Measurements from ENCODE around the gene SEC14L5. TPM values are rescaled to one million over a fixed set of nuclear protein-coding genes. Genes with fewer than 3 reads are reported as not detected.
"Not testable (repeated sequence)": the region's sequence is repeated elsewhere in the genome, so short reads cannot be mapped to it uniquely, and the experiment has no call there.

The SEC14L5 gene
- total RNA-seq, 1 experiment from 2014 or later: 0.02 TPM

GRCh38 chr16:5032748-5033167, 74.6 kb downstream of the SEC14L5 start:
- no peak for DNase-seq (ENCODE audit: extremely low read depth, low read depth)

DNA sequence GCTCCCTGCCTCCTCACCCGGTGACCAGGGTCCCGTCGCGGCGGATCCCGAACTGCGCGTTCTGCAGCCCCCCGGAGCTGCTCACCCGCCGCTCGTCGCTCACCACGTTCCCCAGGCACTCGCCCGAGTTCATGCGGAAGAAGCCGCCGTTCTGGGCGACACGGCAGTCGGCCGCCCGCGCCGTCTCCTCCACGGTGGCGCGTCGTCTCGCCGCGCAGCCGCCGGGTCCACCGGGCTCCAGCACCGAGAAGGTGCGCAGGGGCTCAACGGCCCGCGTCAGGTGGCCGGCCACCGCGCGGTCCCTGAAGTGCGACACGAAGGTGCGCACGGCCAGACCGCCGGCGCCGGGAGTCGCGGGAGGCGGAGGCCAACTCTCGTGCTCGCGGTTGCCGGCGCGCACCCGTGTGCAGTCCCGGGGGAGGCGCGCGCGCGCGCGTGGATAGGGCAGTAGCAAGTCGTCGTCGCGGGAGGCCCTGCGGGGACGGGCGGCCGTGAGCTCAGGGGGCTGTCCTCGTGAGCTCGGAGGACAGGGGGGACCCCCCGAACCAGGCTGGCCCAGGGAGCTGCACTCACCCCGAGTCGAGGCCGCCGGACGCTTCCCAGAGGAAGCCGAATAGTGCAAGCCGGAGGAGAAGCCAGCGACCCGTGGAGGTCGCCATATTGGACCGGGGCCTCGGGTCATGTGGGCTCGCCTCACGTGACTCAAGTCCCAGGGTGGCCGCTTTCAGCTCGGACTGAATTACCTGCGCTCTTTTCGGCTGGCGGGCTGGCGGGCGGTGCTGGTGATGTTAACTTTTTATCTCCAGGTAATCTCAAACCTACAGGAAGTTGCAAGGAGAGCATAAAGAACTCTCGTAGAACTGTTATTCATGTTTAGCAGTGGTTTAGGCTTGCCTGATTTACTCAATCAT, 75.4 kb downstream of the SEC14L5 start, which contains the start of gene NAGPA:
Gene NAGPA, minus strand, starts transcription at position 680 of the 911 bp plus-strand sequence. Its CDS starts 21 bp downstream, at position 659.
- peak; percentile 77 for DNase-seq (ENCODE audit: extremely low read depth, low read depth)

DNA sequence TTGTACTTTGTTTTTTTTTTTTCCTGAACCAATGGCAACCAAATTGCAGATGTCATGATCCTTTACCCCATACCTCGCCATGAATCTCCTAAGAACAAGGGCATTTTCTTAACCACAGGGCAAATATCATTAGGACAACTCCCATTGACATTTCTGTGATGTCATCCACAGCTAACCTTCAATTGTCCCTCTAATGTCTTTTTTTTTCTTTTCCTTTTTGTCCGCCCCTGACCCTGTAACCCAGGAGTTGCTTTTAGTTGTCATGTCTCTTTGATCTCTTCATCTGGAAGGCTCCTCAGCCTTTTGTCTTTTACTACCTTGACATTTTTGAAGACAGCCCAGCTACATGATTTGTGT, 76.0 kb downstream of the SEC14L5 start:
- DNase-seq (ENCODE audit: extremely low read depth, low read depth): no peak

GRCh38 chr16:5035909-5036227, 77.7 kb downstream of the SEC14L5 start:
- no peak for DNase-seq (ENCODE audit: extremely low read depth, low read depth)

- no peak for DNase-seq (ENCODE audit: extremely low read depth, low read depth)
These were observed 78.4 kb downstream of the SEC14L5 start for GRCh38 chr16:5036228-5037156.

DNA sequence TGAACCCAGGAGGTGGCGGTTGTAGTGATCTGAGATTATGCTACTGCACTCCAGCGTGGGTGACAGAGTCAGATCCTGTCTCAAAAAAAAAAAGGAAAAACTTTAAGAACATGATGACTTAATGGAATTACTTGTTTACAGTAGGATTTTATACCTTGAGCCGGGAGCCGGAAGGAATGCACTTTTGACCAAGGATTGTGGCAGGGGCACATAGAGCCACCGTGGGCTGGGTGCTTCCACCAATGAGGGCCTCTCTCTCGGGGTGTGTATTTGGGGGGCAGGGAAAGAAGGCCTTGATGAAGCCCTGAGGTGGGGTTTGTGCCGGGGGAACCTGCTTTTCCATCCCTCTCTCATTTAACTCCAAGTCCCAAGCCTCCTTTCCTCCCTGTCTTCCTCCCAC, 82.3 kb downstream of the SEC14L5 start:
- DNase-seq (ENCODE audit: extremely low read depth, low read depth): no peak

- DNase-seq (ENCODE audit: extremely low read depth, low read depth): no peak
These were observed 83.5 kb downstream of the SEC14L5 start for GRCh38 chr16:5041600-5042133.

DNA sequence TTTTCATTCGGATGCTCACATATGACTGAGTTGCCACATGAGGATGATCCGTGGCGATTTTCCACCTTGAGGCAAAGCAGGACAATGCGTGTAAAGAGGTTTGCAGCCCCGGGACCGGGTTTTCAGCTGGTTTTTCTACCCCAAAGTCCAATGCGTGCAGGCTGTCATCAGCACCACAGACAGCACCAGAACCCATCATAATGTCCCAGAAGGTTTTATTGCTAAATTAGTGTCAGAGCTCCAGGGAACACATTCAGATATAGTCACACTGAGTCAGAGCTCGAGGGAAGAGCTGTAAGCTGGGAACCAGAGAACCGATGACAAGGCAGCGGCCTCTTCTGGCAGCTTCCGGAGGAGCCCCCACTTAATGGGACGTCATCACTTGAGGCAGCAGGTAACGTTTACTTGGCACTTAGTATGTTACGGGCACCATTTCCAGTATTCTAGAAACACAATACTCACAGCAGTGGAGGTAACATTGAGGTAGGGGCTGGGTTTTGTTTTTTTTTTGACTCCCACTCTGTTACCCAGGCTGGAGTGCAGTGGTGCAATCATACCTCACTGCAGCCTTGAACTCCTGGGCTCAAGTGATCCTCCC, 84.5 kb downstream of the SEC14L5 start:
- DNase-seq (ENCODE audit: extremely low read depth, low read depth): peak; percentile 27

DNA sequence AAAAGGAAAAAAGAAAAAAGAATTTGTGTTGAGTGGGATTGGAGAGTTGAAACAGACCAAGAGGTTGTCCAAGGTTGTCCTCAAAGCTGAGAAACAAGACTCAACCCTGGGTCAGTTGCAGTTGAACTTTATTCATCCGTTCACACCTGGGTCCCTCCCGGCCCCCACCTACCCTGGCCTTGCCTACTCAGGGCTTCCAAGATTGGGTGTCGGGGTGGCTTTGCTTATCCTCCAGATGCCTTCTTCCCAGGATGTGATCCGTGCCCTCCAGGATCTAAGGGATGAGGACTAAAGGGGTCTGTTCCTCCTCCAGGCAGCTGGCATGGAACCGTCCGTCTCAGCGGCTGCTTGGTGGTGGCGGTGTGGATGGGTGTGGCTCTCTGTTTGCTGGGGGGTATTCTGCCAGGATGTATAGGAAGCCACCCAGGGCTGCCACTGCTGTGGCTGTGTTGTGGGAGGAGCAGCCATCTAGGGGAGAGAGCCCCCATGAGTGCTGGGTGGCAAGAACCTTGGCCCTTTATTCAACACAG, 85.9 kb downstream of the SEC14L5 start:
- no peak for DNase-seq (ENCODE audit: extremely low read depth, low read depth)

DNA sequence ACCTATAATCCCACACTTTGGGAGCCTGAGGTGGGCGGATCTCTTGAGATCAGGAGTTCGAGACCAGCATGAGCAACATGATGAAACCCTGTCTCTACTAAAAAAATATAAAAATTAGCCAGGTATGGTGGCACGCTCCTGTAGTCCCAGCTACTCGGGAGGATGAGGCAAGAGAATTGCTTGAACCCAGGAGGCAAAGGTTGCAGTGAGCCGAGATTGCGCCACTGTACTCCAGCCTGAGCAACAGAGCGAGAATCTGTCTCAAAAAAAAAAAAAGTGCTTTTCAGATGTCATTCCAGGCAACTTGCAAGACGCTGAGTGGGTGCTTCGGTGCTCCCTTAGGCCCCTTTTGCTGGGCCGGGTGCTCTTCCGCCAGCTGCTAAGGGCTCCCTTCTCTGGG, 86.5 kb downstream of the SEC14L5 start:
- not testable (repeated sequence) for DNase-seq (ENCODE audit: extremely low read depth, low read depth)

DNA sequence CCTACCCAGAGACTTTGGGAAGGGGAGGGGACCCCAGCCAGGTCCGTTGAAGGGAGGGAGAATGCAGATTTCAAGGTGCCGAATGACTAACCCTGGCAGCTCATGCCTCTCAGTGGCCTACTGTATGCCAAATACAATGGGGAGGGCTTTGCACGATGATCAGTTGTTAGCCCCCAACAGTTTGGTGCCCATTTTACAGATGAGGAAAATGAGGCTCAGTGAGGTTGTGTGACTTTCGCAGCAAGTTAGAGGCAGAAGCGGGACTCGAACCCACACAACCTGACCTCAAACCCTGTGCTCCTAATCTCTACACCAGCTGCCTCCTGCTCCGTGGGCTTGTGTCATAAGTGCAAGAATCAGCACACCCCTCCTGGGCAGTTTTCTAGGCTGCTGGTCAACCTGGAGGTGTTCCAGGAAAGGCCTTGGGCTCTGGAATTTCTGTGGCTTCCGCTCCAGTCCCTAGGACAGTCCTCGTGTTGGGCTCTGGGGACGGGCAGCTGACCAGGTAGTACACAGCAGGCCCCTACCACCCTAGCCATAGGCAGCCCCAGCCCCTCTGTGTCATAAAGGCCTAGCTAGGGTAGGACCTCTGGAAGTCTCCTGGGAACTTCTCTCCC, 87.5 kb downstream of the SEC14L5 start:
- DNase-seq (ENCODE audit: extremely low read depth, low read depth): no peak

GRCh38 chr16:5046914-5047313, 88.8 kb downstream of the SEC14L5 start:
- DNase-seq (ENCODE audit: extremely low read depth, low read depth): no peak

DNA sequence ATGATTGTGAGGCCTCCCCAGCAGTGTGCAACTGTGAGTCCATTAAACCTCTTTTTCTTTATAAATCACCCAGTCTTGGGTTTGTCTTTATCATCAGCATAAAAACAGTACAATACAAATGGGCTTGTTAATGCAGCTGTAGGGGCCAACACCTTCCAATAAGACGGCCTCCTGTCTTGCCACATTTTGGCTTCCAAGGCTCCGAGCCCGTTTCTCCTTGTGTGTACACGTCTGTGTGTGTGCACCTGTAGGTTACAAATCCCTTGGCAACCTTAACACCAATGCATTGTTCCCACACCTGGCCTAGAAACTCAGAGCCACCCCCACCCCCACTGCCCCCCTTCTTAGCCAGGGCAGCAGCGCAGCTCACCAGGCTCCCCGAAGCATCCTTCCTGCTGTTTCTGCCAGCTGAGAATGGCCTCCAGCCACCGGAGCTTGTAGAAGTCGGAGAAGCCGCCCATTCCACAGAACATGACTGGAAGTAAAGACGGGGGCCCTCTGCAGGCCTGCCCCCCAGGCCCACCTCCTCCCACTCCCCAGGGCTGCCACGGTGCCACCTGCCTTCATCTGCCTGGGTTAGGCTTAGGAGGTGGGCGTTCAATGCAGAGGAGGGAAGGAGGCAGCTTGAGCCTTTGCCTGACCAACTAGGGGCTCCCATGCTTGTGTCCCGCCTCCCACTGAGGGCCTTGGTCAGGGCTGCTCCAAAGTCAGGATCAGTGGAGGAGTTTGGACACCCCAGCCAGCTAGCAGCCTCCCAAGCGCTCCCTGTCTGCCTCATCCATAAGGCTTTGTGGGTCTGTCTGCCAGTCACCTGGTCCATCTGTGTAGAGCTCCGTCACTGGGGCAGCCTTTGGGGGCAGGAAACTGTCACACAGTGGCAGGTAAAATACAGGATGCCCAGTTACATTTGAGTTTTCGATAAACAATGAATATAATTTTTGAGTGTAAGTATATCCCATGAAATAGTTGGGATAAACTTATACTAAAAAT, 97.0 kb downstream of the SEC14L5 start:
- no peak for DNase-seq (ENCODE audit: extremely low read depth, low read depth)

GRCh38 chr16:5056352-5056751, 98.2 kb downstream of the SEC14L5 start:
- no peak for DNase-seq (ENCODE audit: extremely low read depth, low read depth)

DNA sequence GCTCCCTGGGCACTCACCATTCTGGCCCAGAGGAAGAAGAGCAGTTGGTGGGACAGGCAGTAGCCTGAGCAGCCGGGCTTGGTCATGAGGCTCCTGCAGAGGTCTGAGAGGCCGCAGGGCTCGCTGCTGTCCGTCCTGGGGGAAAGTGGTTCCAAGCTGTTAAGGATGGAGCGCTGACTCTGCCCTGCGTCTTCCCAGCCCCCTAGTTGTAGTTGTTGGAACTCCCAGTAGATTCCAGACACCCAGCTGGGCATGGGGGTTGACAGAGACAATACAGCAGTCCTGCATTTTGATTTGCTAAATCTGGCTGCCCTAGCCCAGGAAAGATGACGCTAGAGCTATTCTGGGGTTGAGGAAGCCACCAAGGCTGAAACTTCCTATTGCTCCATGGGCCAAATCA, 100.3 kb downstream of the SEC14L5 start:
- DNase-seq (ENCODE audit: extremely low read depth, low read depth): no peak

GRCh38 chr16:5059386-5060072, 101.4 kb downstream of the SEC14L5 start:
- DNase-seq (ENCODE audit: extremely low read depth, low read depth): no peak

DNA sequence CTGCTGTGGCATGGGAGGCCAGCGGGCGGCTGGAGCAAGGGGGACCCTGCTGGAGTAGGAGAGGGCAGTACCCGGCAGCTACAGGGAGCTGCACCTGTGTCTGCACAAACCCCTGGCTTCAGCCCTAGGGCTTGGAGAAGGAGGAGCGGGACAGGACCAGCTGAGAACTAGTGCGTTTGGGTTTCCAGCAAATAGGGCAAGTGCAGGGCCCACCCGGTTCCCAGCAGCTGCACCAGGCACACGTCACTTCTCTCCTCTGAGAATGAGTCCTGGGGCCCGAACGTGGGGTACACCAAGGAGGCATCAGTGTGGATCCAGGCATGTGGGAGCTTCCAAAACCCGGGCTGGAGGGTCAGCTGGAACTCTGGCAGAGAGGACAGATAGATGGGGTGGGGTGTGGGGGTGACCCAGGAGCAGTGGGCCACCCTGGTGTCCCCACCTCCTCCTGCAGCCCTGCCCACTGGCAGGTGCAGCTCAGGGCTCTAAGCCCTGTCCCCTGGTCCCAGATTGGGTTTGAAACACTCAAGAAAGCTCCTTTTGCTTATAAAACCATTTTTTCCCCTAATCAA, 102.0 kb downstream of the SEC14L5 start:
- no peak for DNase-seq (ENCODE audit: extremely low read depth, low read depth)

DNA sequence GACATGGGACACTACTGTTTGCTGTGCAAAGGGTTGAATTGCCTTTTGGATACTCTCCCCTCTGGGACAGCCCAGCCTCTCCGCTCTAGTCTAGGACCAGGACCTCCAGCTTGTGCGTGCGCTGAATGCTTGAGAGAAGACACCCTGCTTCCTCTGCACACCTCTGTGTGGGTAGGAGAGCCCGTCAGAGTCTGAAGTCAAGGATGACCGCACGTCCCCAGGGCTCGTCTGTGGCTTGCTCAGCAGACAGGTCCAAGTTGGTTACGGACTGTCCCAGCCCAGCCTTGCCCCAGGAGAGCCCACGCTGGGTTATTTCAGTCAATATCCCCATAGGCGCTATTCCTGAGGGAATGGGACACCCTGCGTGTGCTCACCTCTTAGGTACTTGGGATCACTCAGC, 103.9 kb downstream of the SEC14L5 start:
- no peak for DNase-seq (ENCODE audit: extremely low read depth, low read depth)
